Natural killer cell (primary cell): ENCODE measurements around the gene CA10. TPM values are rescaled to one million over a fixed set of nuclear protein-coding genes. Genes with fewer than 3 reads are reported as not detected.

Source experiments
- ATAC-seq, 3 donors: fragments of 150-1000 bp in 2 of 3; fragments of 200-7000 bp in 1 of 3; cut with Tn5 transposase; 1 replicate in 1 of 3; 2 replicates in 2 of 3; pipeline ENCODE4 v1.10.0; 2021; ENCODE audit warnings: mild to moderate bottlenecking in 2 of 3, moderate library complexity in 2 of 3
- DNase-seq, 2 donors: peaks; one replicate each; pipeline versions ENCODE4 v3.0.0 to v3.0.0-alpha.2; 2013 to 2021; ENCODE audit warnings: mixed read lengths in 1 of 2
- H3K27ac ChIP-seq: one replicate; pipeline ENCODE4 v1.5.1; 2013; ENCODE audit warnings: mild to moderate bottlenecking, low read length
- H3K27me3 ChIP-seq: one replicate; pipeline ENCODE4 v1.6.1; 2013; ENCODE audit warnings: low read length; ENCODE audit not compliant: control insufficient read depth, insufficient read depth
- H3K36me3 ChIP-seq: one replicate; pipeline ENCODE4 v1.6.1; 2013; ENCODE audit warnings: low read length; ENCODE audit not compliant: control insufficient read depth, insufficient read depth
- H3K4me1 ChIP-seq: one replicate; pipeline ENCODE4 v1.6.1; 2013; ENCODE audit warnings: low read length; ENCODE audit not compliant: control insufficient read depth, insufficient read depth
- H3K4me3 ChIP-seq: one replicate; pipeline ENCODE4 v1.5.1; 2013; ENCODE audit warnings: low read length
- H3K9me3 ChIP-seq: one replicate; pipeline ENCODE4 v1.6.1; 2013; ENCODE audit warnings: low read length; ENCODE audit not compliant: control insufficient read depth, insufficient read depth
- H3K27ac Mint-ChIP-seq, 2 donors: one replicate each; pipeline ENCODE4 v1.8.0; 2022; ENCODE audit warnings: mild to moderate bottlenecking in 2 of 2, mixed read lengths in 2 of 2, moderate library complexity in 1 of 2
- H3K27me3 Mint-ChIP-seq, 2 donors: one replicate each; pipeline ENCODE4 v1.8.0; 2022; ENCODE audit warnings: low read depth in 2 of 2, mixed read lengths in 2 of 2
- H3K36me3 Mint-ChIP-seq: one replicate; pipeline ENCODE4 v1.8.0; 2022; ENCODE audit warnings: mixed read lengths
- H3K4me1 Mint-ChIP-seq, 2 donors: one replicate each; pipeline ENCODE4 v1.8.0; 2022; ENCODE audit warnings: mixed read lengths in 2 of 2
- H3K4me3 Mint-ChIP-seq: one replicate; pipeline ENCODE4 v1.8.0; 2022; ENCODE audit warnings: mild to moderate bottlenecking, moderate library complexity, mixed read lengths
- H3K9me3 Mint-ChIP-seq, 2 donors: one replicate each; pipeline ENCODE4 v1.8.0; 2022; ENCODE audit warnings: mixed read lengths in 2 of 2
- WGBS: methylation state at CpG from one replicate; pipeline ENCODE4 v1.1.7; 2013; ENCODE audit warnings: missing lambda C conversion rate; ENCODE audit not compliant: insufficient coverage; 5-methylcytosine and 5-hydroxymethylcytosine counted together
- intact Hi-C: fragments of 100-400 bp; cut with micrococcal nuclease; formaldehyde crosslinking; loops from one replicate; pipeline ENCODE4 v1.14.2; 2022
- total RNA-seq, 4 donors: library from RNA; stranded (reverse); fragments of 120-200 nt in 1 of 4; gene quantifications; one replicate each; pipeline versions ENCODE4 v1.2.3 to v1.2.4, GENCODE V29; 2013 to 2022
- TF ChIP-seq, protein P1 (sequence below): fragments of 200-600 bp; IDR thresholded peaks from one replicate; pipeline ENCODE4 v1.8.0; 2022; ENCODE audit warnings: antibody characterized with exemption

The CA10 gene
- total RNA-seq, 3 donors from 2014 or later (not counting 1 experiment from before 2014, with no cell fraction given): not detected

DNA sequence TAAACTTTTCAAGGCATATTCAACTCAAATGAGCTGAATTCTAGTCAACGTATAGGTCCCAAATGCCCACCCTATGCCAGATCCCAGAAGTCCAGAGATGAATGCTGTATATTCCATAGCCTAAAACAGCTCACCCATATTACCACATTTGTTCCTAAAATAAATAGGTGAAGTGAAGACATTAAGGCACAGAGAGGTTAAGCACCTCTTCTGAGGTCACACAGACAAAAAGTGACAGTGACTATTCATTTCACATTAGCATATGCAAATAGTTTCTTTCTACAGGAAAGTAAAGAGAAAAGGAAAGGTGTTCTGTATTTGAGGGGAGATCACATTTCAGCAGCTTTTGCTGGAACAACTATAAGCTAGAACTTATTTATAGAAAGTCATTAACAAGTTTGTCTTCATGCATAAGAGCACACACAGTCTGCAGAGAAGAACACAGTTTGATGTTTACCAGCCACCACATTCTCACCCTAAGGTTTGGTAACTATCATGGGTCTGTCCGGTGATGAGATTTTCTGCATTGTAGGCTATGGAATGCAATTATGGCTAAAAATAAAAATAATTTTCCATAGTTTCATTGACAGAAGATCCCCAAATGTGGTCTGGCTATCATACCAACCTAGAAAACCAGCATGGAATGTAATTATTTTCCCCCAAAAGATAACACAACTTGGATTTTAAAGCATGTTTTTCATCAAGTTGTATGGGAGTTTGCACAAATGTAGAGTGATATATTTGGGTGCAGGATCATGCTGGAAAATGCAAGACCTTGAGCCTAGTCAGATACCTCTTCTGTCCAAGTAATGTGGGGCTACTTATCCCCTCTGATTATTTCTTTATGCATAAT, 496.1 kb downstream of the CA10 start:
- Mint-ChIP-seq H3K9me3 (no peaks in the 10 kb centered on the region), H3K27ac (no peak overlapping the region), H3K4me1 (no peaks in the 10 kb centered on the region), H3K36me3 (no peaks in the 10 kb centered on the region), H3K27me3 (peaks cover 10% of the 10 kb centered on the region in 2 donors), H3K4me3 (no peak overlapping the region)
- H3K4me3 ChIP-seq: no peak overlapping the region
- no peak for ATAC-seq
- WGBS: 80% methylated on average over 1 of the region's 2 CpGs
- H3K27me3 ChIP-seq: no peaks in the 10 kb centered on the region
- no peak overlapping the region for H3K27ac ChIP-seq
- intact Hi-C loops: no loop called here
- TF ChIP-seq, protein P1, sequence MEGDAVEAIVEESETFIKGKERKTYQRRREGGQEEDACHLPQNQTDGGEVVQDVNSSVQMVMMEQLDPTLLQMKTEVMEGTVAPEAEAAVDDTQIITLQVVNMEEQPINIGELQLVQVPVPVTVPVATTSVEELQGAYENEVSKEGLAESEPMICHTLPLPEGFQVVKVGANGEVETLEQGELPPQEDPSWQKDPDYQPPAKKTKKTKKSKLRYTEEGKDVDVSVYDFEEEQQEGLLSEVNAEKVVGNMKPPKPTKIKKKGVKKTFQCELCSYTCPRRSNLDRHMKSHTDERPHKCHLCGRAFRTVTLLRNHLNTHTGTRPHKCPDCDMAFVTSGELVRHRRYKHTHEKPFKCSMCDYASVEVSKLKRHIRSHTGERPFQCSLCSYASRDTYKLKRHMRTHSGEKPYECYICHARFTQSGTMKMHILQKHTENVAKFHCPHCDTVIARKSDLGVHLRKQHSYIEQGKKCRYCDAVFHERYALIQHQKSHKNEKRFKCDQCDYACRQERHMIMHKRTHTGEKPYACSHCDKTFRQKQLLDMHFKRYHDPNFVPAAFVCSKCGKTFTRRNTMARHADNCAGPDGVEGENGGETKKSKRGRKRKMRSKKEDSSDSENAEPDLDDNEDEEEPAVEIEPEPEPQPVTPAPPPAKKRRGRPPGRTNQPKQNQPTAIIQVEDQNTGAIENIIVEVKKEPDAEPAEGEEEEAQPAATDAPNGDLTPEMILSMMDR: no peak
- no peaks in the 10 kb centered on the region for H3K36me3 ChIP-seq
- H3K4me1 ChIP-seq: peaks cover 5% of the 10 kb centered on the region
- no peaks in the 10 kb centered on the region for H3K9me3 ChIP-seq
- DNase-seq: no peak

DNA sequence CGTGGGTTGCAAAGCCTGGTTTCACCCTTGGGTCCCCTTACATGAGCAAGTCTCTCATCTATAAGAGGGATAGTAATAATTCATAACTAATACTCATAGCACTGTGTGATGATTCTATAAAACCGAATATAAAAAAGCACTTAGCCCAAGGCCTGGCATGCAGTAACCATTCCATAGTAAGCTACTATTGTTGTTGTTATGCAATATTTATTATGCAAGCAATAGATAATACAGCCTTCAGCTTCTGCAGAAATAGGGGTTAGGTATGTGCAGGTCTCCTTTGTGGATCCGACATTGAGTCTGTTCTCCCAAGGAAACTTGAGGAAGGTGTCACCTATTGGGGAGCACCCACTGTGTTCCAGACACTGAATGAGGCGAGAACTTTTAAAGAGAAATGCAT, 497.1 kb downstream of the CA10 start:
- H3K4me3 Mint-ChIP-seq: no peak overlapping the region
- 79% methylated on average over 3 of the region's 4 CpGs for WGBS
- H3K4me1 Mint-ChIP-seq: no peaks in the 10 kb centered on the region
- no peaks in the 10 kb centered on the region for H3K9me3 ChIP-seq
- H3K27me3 ChIP-seq: no peaks in the 10 kb centered on the region
- intact Hi-C loops: no loop called here
- no peak overlapping the region for H3K27ac Mint-ChIP-seq
- peaks cover 9% of the 10 kb centered on the region for H3K4me1 ChIP-seq
- DNase-seq (no peak), ATAC-seq (no peak)
- H3K36me3 Mint-ChIP-seq: no peaks in the 10 kb centered on the region
- no peak overlapping the region for H3K27ac ChIP-seq
- no peaks in the 10 kb centered on the region for H3K9me3 Mint-ChIP-seq
- H3K4me3 ChIP-seq: no peak overlapping the region
- H3K27me3 Mint-ChIP-seq: peaks cover 10% of the 10 kb centered on the region in 2 donors
- TF ChIP-seq, protein P1: no peak
- no peaks in the 10 kb centered on the region for H3K36me3 ChIP-seq

DNA sequence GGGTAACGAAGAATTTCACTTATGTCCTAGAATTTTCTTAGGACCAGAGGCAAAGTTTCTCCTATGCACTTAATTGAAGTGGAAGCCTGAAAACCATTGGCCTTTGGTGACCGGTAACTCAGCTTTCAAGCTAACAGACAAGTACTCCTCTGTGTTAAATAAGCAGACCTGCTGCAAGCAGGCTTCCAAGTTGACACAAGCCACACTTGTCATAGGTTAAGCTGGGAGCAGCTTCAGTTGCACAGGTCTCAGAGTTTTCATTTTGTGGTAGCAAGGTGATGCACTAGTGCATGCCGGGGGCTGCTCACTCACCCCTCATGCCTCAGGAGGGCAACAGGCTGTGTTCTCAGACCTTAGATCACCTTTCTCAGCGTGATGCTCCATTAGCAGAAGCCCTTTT, 498.2 kb downstream of the CA10 start:
- Mint-ChIP-seq H3K27ac (no peak overlapping the region), H3K4me3 (no peak overlapping the region), H3K36me3 (no peaks in the 10 kb centered on the region), H3K9me3 (no peaks in the 10 kb centered on the region), H3K4me1 (no peaks in the 10 kb centered on the region), H3K27me3 (peaks cover 7 to 10% of the 10 kb centered on the region in 2 donors)
- no peak for DNase-seq
- WGBS: 53% methylated on average over 4 of the region's 4 CpGs
- H3K27ac ChIP-seq: no peak overlapping the region
- H3K9me3 ChIP-seq: no peaks in the 10 kb centered on the region
- ATAC-seq: no peak
- intact Hi-C loops: no loop called here
- no peak overlapping the region for H3K4me3 ChIP-seq
- no peaks in the 10 kb centered on the region for H3K36me3 ChIP-seq
- TF ChIP-seq, protein P1: no peak
- H3K27me3 ChIP-seq: no peaks in the 10 kb centered on the region
- H3K4me1 ChIP-seq: peaks cover 9% of the 10 kb centered on the region

DNA sequence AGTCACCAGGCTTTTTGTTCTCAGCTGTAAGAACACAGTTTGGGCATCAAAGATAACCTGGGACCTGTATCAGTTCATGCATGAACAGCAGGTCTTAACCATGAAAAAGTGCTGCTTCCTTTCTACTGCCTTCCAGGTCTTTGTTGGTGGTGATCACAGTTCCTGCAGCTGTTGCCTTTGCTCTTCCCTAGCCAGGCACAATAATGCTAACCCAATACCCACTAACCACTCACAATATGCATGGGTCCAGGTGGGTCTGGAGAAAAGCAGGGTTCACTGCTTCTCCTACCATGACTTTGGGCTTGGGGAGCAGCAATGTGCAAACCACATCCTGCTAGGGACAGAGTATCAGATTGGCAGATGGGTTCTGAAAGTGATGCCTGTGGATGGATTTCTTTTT, 501.3 kb downstream of the CA10 start:
- no peak overlapping the region for H3K27ac ChIP-seq
- intact Hi-C loops: no loop called here
- Mint-ChIP-seq H3K9me3 (no peaks in the 10 kb centered on the region), H3K4me1 (no peaks in the 10 kb centered on the region), H3K27ac (no peak overlapping the region), H3K27me3 (peaks cover 0 to 4% of the 10 kb centered on the region in 2 donors), H3K4me3 (no peak overlapping the region), H3K36me3 (no peaks in the 10 kb centered on the region)
- H3K4me1 ChIP-seq: peaks cover 9% of the 10 kb centered on the region
- H3K4me3 ChIP-seq: no peak overlapping the region
- TF ChIP-seq, protein P1: no peak
- no peaks in the 10 kb centered on the region for H3K27me3 ChIP-seq
- ATAC-seq (no peak), DNase-seq (no peak)
- no peaks in the 10 kb centered on the region for H3K9me3 ChIP-seq
- H3K36me3 ChIP-seq: no peaks in the 10 kb centered on the region
